HFFc6 (cell line): Measurements from ENCODE around the gene CTDSP2. TPM values are rescaled to one million over a fixed set of nuclear protein-coding genes. Genes with fewer than 3 reads are reported as not detected.
"Not testable (repeated sequence)": the region's sequence is repeated elsewhere in the genome, so short reads cannot be mapped to it uniquely, and the experiment has no call there.

Experiments
- DNase-seq: peaks from one replicate; pipeline ENCODE4 v3.0.0-alpha.2; 2018
- H3K27ac Mint-ChIP-seq: 2 replicates; pipeline ENCODE4 v1.8.0; 2020; ENCODE audit warnings: mild to moderate bottlenecking, mixed read lengths
- H3K27me3 Mint-ChIP-seq: 2 replicates; pipeline ENCODE4 v1.8.0; 2021; ENCODE audit warnings: mild to moderate bottlenecking, moderate library complexity, mixed read lengths; ENCODE audit not compliant: insufficient read depth
- H3K36me3 Mint-ChIP-seq: 2 replicates; pipeline ENCODE4 v1.8.0; 2021; ENCODE audit warnings: low read depth, mixed read lengths
- H3K4me1 Mint-ChIP-seq: 2 replicates; pipeline ENCODE4 v1.8.0; 2020; ENCODE audit warnings: low read depth, mixed read lengths
- H3K4me3 Mint-ChIP-seq: 2 replicates; pipeline ENCODE4 v1.8.0; 2020; ENCODE audit warnings: mild to moderate bottlenecking, moderate library complexity, mixed read lengths
- H3K9me3 Mint-ChIP-seq: 2 replicates; pipeline ENCODE4 v1.8.0; 2020; ENCODE audit warnings: mild to moderate bottlenecking, mixed read lengths
- total RNA-seq, 6 experiments: library from RNA; stranded (reverse); fragmentation: NEBNext Ultra II Directional; extraction: Animal tissue kit (Norgen Biotek cat#: 25700); gene quantifications; 2 replicates in 1 of 6; 3 replicates in 5 of 6; pipeline ENCODE4 v1.2.3, GENCODE V29; 2021
- TF ChIP-seq, protein P1 (sequence below): fragments of 200-600 bp; sonication (generic); IDR thresholded peaks from 2 replicates; pipeline ENCODE4 v1.5.0; 2021; ENCODE audit warnings: antibody characterized with exemption, mild to moderate bottlenecking

Gene CTDSP2
- total RNA-seq, 6 experiments from 2014 or later: 99.2 to 128 (median 111) TPM

DNA sequence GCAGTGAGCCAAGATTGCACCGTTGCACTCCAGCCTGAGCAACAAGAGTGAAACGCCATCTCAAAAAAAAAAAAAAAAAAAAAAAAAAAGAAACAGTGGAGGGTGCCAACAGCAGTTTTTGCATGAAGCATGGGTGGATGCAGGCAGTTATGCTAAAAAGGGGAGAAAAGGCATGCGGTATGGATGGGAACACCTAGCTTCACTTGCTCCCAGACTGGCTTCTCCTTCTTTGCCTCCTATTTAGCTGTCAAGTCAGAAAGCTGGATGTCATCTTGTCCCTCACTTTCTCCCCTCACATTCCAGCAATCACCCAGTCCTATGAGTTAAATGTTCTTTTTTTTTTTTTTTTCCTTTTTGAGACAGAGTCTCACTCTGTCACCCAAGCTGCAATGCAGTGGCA is 71.5 kb downstream of the CTDSP2 start:
- Mint-ChIP-seq H3K4me3 (no peak overlapping the region), H3K9me3 (no peaks in the 10 kb centered on the region)

DNA sequence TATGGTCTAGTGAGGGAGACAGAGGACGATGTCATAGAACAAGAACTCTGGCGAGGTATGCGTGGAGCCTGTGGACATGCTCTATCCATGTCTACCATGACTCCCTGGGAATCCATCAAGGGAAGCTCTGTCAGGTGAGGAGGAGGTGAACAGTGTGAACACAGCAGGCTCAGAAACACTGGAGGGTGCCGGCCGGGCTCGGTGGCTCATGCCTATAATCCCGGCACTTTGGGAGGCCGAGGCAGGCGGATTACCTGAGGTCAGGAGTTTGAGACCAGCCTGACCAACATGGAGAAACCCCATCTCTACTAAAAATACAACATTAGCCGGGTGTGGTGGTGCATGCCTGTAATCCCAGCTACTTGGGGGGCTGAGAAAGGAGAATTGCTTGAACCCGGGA is 71.9 kb downstream of the CTDSP2 start:
- Mint-ChIP-seq H3K36me3 (peaks cover 31% of the 10 kb centered on the region), H3K4me1 (peaks cover 40% of the 10 kb centered on the region)
- H3K27ac Mint-ChIP-seq, H3K4me3 Mint-ChIP-seq, H3K9me3 Mint-ChIP-seq, DNase-seq, H3K27me3 Mint-ChIP-seq: not testable (repeated sequence)

More for the DNA sequence above, 71.5 kb downstream of the CTDSP2 start:
- H3K27ac Mint-ChIP-seq: no peak overlapping the region
- no peak for DNase-seq
- peaks cover 40% of the 10 kb centered on the region for H3K4me1 Mint-ChIP-seq
- H3K27me3 Mint-ChIP-seq: peaks cover 4% of the 10 kb centered on the region
- TF ChIP-seq, protein P1, sequence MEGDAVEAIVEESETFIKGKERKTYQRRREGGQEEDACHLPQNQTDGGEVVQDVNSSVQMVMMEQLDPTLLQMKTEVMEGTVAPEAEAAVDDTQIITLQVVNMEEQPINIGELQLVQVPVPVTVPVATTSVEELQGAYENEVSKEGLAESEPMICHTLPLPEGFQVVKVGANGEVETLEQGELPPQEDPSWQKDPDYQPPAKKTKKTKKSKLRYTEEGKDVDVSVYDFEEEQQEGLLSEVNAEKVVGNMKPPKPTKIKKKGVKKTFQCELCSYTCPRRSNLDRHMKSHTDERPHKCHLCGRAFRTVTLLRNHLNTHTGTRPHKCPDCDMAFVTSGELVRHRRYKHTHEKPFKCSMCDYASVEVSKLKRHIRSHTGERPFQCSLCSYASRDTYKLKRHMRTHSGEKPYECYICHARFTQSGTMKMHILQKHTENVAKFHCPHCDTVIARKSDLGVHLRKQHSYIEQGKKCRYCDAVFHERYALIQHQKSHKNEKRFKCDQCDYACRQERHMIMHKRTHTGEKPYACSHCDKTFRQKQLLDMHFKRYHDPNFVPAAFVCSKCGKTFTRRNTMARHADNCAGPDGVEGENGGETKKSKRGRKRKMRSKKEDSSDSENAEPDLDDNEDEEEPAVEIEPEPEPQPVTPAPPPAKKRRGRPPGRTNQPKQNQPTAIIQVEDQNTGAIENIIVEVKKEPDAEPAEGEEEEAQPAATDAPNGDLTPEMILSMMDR: no peak
- H3K36me3 Mint-ChIP-seq: peaks cover 27% of the 10 kb centered on the region

DNA sequence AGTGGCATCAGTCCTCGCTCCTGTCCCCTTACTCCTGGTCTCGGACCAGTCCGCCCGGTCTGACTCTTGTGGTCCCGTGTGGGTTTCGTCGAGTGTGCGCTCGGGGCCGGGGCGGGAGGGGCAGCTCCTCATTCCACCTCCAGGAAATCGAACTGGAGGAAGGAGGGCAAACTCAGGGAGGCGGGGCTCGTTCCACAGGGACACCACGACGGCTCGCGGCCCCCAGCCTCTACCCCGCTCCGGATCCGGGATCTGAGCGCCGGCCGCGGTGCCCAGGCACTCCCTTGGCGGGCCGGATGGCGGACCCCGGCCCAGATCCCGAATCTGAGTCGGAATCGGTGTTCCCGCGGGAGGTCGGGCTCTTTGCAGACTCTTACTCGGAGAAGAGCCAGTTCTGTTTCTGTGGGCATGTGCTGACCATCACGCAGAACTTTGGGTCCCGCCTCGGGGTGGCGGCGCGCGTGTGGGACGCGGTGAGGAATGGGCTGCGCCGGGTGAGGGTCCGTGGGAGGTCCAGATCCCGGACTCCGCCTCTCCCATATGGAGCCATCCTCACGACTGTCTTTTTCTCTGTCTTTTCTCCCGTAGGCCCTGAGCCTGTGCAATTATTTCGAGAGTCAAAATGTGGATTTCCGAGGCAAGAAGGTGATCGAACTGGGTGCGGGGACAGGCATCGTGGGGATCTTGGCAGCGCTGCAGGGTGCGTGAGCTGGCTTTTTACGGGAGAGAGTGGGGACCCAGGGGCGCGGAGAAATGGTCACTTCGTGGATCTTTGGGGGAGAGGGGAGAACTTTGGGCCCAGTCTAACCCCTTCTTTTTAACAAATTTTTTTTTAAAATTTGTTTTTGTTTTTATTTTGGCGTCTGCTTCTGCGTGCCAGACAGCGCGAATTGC is 73.9 kb downstream of the CTDSP2 start, which contains the start of gene EEF1AKMT3:
TSS of gene EEF1AKMT3 (plus strand) at position 186 of the 894 bp plus-strand sequence. CDS start at position 297, 111 bp downstream.
- peak within 1 kb of the TSS; percentile 100 for H3K27ac Mint-ChIP-seq
- H3K36me3 Mint-ChIP-seq: peaks cover 35% of the 10 kb centered on the region
- peaks cover 35% of the 10 kb centered on the region for H3K4me1 Mint-ChIP-seq
- peak; percentile 30 for DNase-seq
- TF ChIP-seq, protein P1: no peak
- H3K4me3 Mint-ChIP-seq: peak within 1 kb of the TSS; percentile 99
- no peaks in the 10 kb centered on the region for H3K9me3 Mint-ChIP-seq
- peaks cover 2% of the 10 kb centered on the region for H3K27me3 Mint-ChIP-seq

DNA sequence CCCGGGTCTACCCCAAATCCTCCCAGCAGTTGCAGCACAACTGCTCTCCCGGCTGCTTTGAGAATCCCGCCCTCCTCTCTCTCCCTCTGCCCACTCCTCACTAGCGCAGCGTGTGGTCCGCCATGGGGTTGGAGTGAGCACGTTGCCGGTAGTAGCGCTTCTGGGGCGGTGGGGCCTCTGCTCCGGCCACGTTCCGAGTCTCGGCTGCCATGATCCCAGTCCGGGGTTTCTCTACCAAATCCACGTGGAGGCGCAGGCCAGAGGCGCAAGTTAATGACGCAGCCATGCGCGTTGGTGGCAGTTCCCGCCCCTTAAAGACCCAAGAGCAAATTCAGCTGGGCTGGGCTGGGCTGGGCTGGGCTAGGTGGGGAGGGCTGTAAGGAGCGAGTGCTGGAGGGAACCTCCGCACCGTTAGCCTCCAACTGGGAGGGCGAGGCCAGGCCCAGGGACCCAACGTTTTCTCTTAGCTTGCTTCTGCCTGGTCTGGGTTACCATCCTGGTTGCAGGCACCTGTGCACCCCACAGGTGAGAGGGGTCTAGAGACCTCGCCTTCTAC is 74.6 kb downstream of the CTDSP2 start, which contains the start of gene METTL1:
TSS of gene METTL1 (minus strand) at position 233 of the 556 bp plus-strand sequence. CDS start at position 211, 22 bp downstream.
- Mint-ChIP-seq H3K9me3 (no peaks in the 10 kb centered on the region), H3K4me1 (peaks cover 39% of the 10 kb centered on the region), H3K4me3 (peak within 1 kb of the TSS; percentile 99), H3K27ac (peak within 1 kb of the TSS; percentile 100), H3K36me3 (peaks cover 35% of the 10 kb centered on the region), H3K27me3 (peaks cover 2% of the 10 kb centered on the region)
- DNase-seq: peak; percentile 94
- TF ChIP-seq, protein P1: no peak

DNA sequence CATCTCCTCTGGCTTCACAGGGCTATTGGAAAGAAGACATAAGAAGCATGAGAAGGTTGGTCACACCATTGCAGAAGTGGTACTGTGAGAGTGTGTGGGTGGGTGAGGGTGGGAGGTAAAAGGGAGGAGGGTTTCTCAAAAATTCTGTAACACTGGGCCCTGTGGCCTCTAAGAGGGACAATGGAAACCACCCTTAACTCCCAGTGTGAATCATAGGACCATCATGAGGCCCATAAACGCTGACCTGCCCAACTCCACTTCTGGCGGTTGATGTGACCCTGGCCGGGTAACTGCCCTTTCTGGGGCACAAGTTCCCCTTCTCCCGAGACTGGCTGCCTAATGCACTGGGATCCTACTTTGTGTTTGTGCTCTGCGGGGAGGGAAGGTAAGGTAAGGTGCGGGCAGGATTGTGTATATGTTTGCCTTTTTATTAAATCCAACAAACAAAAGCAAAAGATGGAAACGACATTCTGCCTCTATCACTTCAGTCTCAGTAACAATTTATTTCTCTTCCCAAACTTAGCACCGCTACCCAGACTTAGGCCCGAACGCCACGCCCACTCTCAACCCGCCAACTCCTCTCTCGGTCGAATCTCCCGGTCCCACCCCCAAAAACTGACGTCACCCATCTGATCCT is 75.2 kb downstream of the CTDSP2 start:
- H3K9me3 Mint-ChIP-seq: no peaks in the 10 kb centered on the region
- peaks cover 35% of the 10 kb centered on the region for H3K36me3 Mint-ChIP-seq
- peaks cover 45% of the 10 kb centered on the region for H3K4me1 Mint-ChIP-seq
- TF ChIP-seq, protein P1: no peak
- peak; percentile 80 for DNase-seq
- peak overlapping the region; percentile 100 for H3K27ac Mint-ChIP-seq
- H3K4me3 Mint-ChIP-seq: peak overlapping the region; percentile 99
- peaks cover 2% of the 10 kb centered on the region for H3K27me3 Mint-ChIP-seq
